VCaP (cell line): Measurements from ENCODE around the gene FPGS.

Source experiments
- H3K27ac ChIP-seq: fragments of 450-650 bp; 2 replicates; pipeline ENCODE4 v1.5.1; 2017
- CTCF ChIP-seq: fragments of 450-650 bp; conservative IDR thresholded peaks from 2 replicates; pipeline ENCODE4 v1.5.1; 2017; ENCODE audit warnings: mild to moderate bottlenecking, moderate library complexity

The FPGS gene

GRCh38 chr9:127810378-127811187 is 7.9 kb downstream of the FPGS start:
- H3K27ac ChIP-seq: no peak overlapping the region
- no peak for TF ChIP-seq CTCF

- no peak overlapping the region for H3K27ac ChIP-seq
Observed at GRCh38 chr9:127812011-127812410, 9.3 kb downstream of the FPGS start.

GRCh38 chr9:127812936-127813675 is 10.4 kb downstream of the FPGS start:
- TF ChIP-seq CTCF: no peak
- no peak overlapping the region for H3K27ac ChIP-seq

More at GRCh38 chr9:127812011-127812410, 9.3 kb downstream of the FPGS start:
- no peak for TF ChIP-seq CTCF

- no peak for TF ChIP-seq CTCF
Observed at GRCh38 chr9:127813686-127814226, 11.1 kb downstream of the FPGS start.

GRCh38 chr9:127814619-127815511 is 12.2 kb downstream of the FPGS start:
- no peak overlapping the region for H3K27ac ChIP-seq
- TF ChIP-seq CTCF: no peak

More at GRCh38 chr9:127813686-127814226, 11.1 kb downstream of the FPGS start:
- no peak overlapping the region for H3K27ac ChIP-seq

GRCh38 chr9:127815512-127816361 is 13.1 kb downstream of the FPGS start:
- no peak for TF ChIP-seq CTCF
- no peak overlapping the region for H3K27ac ChIP-seq
